Spinal cord (tissue), 10 donors: ENCODE measurements around the gene BCL3. TPM values are rescaled to one million over a fixed set of nuclear protein-coding genes. Genes with fewer than 3 reads are reported as not detected.
"Not testable (repeated sequence)": the region's sequence is repeated elsewhere in the genome, so short reads cannot be mapped to it uniquely, and the experiment has no call there.

ENCODE experiments used
- DNase-seq, 6 donors: peaks; one replicate each; pipeline versions ENCODE4 v3.0.0 to v3.0.0-alpha.2; 2013 to 2015; ENCODE audit warnings: low spot score in 6 of 6, low read depth in 4 of 6
- H3K27ac ChIP-seq: one replicate; pipeline ENCODE4 v1.5.1; 2013; ENCODE audit warnings: low read depth, low read length, control low read depth
- H3K27me3 ChIP-seq: one replicate; pipeline ENCODE4 v1.6.1; 2013; ENCODE audit warnings: low read length; ENCODE audit not compliant: control insufficient read depth, insufficient read depth
- H3K36me3 ChIP-seq: one replicate; pipeline ENCODE4 v1.6.1; 2013; ENCODE audit warnings: low read length; ENCODE audit not compliant: control insufficient read depth, insufficient read depth
- H3K4me1 ChIP-seq: one replicate; pipeline ENCODE4 v1.6.1; 2013; ENCODE audit warnings: low read length; ENCODE audit not compliant: control insufficient read depth, insufficient read depth
- H3K4me3 ChIP-seq: one replicate; pipeline ENCODE4 v1.5.1; 2013; ENCODE audit warnings: low read depth, low read length, control low read depth
- H3K9me3 ChIP-seq: one replicate; pipeline ENCODE4 v1.6.1; 2013; ENCODE audit warnings: low read length; ENCODE audit not compliant: control insufficient read depth, insufficient read depth
- WGBS: methylation state at CpG from one replicate; pipeline ENCODE4 v1.1.5; 2013; ENCODE audit warnings: missing lambda C conversion rate; ENCODE audit not compliant: insufficient coverage; 5-methylcytosine and 5-hydroxymethylcytosine counted together
- polyA plus RNA-seq, 2 donors: library from polyadenylated mRNA; unstranded; fragments of 120-200 nt; gene quantifications; one replicate each; pipeline ENCODE4 v1.2.1, GENCODE V29; 2013; ENCODE audit not compliant: insufficient read length in 2 of 2
- total RNA-seq, 2 donors: library from RNA; depleted of rRNA in 1 of 2; stranded (reverse); fragments of 120-200 nt in 1 of 2; fragments of >200 nt in 1 of 2; gene quantifications; one replicate each; pipeline versions ENCODE4 v1.2.3 to v1.2.4, GENCODE V29; 2013 to 2014
- donor health status: healthy.

Gene BCL3
- total and polyA plus RNA-seq, 4 donors = 1.6 to 9.6 (median 4.8) TPM

DNA sequence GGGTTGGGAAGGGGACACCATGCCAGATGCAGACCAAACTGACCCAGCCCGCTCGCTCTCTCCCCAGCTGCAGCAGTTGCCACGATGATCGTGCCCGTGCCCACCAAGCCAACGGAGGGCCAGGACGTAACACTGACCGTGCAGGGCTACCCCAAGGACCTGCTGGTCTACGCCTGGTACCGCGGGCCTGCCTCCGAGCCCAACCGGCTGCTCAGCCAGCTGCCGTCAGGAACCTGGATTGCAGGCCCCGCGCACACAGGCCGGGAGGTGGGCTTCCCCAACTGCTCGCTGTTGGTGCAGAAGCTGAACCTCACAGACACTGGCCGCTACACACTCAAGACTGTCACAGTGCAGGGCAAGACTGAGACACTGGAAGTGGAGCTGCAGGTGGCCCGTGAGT lies 40.7 kb upstream of the BCL3 start:
- no peak for DNase-seq
- H3K9me3 ChIP-seq = no peaks in the 10 kb centered on the region
- no peak overlapping the region for H3K27ac ChIP-seq
- H3K4me1 ChIP-seq = no peaks in the 10 kb centered on the region
- WGBS = 89% methylated on average over 19 of the region's 20 CpGs
- H3K36me3 ChIP-seq = no peaks in the 10 kb centered on the region
- H3K27me3 ChIP-seq = no peaks in the 10 kb centered on the region
- no peak overlapping the region for H3K4me3 ChIP-seq

DNA sequence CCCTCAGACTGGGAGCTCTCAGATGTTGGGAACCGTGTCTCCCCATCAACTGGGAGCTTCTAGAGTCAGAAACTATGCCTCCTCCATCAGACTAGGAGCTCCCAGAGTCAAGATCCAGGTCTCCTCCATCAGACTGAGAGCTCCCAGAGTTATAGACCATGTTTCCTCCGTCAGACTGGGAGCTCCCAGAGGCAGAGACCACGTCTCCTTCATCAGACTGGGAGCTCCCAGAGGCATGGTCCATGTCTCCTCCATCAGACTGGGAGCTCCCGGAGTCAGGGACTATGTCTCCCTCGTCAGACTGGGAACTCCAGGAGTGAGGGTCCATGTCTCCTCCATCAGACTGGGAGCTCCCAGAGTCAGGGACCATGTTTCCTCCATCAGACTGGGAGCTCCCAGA lies 39.6 kb upstream of the BCL3 start:
- no peaks in the 10 kb centered on the region for H3K36me3 ChIP-seq
- H3K9me3 ChIP-seq = no peaks in the 10 kb centered on the region
- H3K4me1 ChIP-seq = no peaks in the 10 kb centered on the region
- DNase-seq = no peak
- H3K27ac ChIP-seq = no peak overlapping the region
- 72% methylated on average over 5 of the region's 5 CpGs for WGBS
- peaks cover 2% of the 10 kb centered on the region for H3K27me3 ChIP-seq
- no peak overlapping the region for H3K4me3 ChIP-seq

DNA sequence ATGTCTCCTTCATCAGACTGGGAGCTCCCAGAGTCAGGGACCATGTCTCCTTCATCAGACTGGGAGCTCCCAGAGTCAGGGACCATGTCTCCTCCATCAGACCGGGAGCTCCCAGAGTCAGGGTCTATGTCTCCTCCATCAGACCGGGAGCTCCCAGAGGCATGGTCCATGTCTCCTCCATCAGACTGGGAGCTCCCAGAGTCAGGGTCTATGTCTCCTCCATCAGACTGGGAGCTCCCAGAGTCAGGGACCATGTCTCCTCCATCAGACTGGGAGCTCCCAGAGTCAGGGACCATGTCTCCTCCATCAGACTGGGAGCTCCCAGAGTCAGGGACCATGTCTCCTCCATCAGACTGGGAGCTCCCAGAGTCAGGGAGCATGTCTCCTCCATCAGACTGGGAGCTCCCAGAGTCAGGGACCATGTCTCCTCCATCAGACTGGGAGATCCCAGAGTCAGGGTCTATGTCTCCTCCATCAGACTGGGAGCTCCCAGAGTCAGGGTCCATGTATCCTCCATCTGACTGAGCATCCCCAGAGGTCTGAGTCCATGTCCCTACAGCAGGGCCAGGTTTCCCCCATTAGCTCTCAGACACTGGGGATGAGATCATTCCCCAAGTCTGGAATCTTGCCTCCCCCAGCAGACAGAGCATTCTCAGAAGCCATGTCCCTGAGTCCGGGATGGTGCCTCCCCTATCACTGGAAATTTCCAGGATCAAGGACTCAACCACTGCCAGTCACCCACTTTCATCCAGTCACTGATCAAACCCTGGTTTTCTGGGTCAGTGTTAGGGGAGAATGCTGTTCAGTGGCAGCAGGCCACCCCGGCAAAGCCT lies 38.9 kb upstream of the BCL3 start:
- not testable (repeated sequence) for H3K9me3 ChIP-seq, H3K27ac ChIP-seq, H3K4me3 ChIP-seq, H3K4me1 ChIP-seq, DNase-seq, H3K36me3 ChIP-seq, H3K27me3 ChIP-seq
- no CpG with 5 or more reads among the region's 4 CpGs for WGBS

DNA sequence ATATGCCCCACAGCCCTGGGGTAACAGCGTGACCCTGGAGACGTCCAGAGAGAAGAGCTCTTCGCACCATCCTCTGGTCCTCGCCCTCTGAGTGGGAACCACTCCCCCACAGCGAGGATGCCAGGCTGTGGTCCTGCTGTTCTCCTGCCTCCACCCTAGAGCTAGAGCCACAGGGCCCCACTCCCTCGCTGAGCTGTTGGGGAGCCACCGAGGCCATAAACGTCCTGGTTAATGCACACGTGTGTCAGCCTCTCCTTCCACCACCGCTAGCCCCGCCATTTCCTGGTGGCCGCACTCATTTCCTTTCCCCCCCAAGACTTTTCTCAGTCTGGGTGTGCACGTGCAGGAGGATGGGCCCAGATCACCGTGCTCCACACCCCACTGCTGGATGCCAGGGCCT lies 38.0 kb upstream of the BCL3 start:
- no peak overlapping the region for H3K4me3 ChIP-seq
- WGBS = 74% methylated on average over 14 of the region's 14 CpGs

DNA sequence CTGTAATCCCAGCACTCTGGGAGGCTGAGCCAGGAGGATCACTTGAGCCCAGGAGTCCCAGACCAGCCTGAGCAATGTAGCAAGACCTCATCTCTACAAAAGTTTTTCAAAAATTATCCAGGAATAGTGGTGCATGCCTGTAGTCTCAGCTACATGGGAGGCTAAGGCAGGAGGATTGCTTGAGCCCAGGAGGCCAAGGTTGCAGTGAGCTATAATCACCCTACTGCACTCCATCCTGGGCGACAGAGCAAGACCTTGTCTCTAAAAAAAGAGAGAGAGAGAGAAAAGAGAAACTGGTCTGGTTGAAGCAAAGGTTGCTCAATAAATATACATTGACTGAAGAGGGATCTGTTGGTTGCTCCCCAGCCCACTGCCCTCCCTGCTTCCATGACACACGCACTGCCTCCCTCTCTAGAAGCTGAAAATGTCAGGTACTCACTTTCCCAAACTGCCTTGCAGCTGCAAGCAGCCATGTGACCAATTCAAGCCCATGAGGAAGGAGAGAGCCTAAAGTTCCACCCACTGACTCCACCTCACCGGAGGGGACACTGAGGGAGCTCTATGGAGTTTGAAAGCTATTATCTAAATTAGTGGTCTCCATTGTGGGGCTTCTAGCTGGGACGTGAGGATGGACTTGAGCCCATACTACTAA lies 35.5 kb upstream of the BCL3 start:
- WGBS = 33% methylated on average over 1 of the region's 4 CpGs
- no peak overlapping the region for H3K4me3 ChIP-seq
- H3K4me1 ChIP-seq = no peaks in the 10 kb centered on the region
- peak in 1 of 6 donors; percentile 2 for DNase-seq
- no peaks in the 10 kb centered on the region for H3K9me3 ChIP-seq
- H3K27ac ChIP-seq = no peak overlapping the region
- no peaks in the 10 kb centered on the region for H3K36me3 ChIP-seq
- peaks cover 2% of the 10 kb centered on the region for H3K27me3 ChIP-seq

More for the DNA sequence above, 38.0 kb upstream of the BCL3 start:
- H3K36me3 ChIP-seq = no peaks in the 10 kb centered on the region
- H3K4me1 ChIP-seq = no peaks in the 10 kb centered on the region
- H3K27me3 ChIP-seq = peaks cover 2% of the 10 kb centered on the region
- DNase-seq = no peak
- no peaks in the 10 kb centered on the region for H3K9me3 ChIP-seq
- no peak overlapping the region for H3K27ac ChIP-seq

DNA sequence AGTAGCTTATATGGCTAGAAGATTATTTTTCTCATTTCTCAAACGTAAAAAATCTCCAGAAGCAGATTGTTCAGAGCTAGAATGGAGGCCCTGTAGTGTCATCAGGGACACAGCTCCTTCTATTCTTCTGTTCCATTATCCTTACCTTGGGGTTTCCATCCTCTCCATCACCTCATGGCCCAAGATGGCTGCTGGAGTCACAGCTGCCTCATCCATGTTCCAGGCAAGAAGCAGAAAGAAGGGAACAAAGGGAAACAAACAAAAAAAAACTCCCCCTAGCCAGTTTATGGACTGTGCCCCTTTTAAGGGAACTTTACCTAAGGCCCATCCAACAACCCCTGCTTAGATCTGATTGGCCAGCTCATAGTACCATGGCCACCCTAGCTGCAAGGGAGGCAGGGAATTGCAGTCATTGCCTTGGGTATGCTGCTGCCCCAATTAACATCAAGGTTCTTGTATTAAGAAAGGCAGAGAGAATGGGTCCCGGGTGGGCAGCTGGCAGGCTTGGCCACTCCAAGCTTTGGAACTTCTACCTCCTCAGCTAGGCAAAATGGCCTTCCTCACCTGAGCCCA lies 33.8 kb upstream of the BCL3 start:
- Histone ChIP-seq H3K4me1 (peaks cover 12% of the 10 kb centered on the region), H3K4me3 (no peak overlapping the region), H3K27ac (no peak overlapping the region), H3K9me3 (no peaks in the 10 kb centered on the region), H3K27me3 (peaks cover 2% of the 10 kb centered on the region), H3K36me3 (no peaks in the 10 kb centered on the region)
- no peak for DNase-seq
- WGBS = no CpG with 5 or more reads among the region's 2 CpGs

DNA sequence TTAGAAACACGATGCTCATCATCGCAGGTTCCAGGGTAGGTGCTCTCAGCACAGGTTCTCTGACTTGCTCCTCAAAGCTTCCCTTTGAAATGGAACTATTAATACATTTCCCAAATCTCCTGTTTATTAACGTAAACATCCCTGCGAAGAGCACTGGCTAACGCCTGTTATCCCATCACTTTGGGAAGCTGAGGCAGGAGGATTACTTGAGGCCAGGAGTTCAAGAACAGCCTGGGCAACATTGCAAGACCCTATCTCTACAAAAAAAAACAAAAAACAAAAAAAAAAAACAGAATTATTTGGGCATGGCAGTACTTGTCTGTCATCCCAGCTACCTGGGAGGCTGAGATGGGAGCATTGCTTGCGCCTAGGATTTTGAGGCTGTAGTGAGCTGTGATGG lies 30.9 kb upstream of the BCL3 start:
- Histone ChIP-seq H3K27ac (no peak overlapping the region), H3K4me1 (peaks cover 12% of the 10 kb centered on the region), H3K9me3 (no peaks in the 10 kb centered on the region), H3K36me3 (no peaks in the 10 kb centered on the region), H3K27me3 (peaks cover 2% of the 10 kb centered on the region), H3K4me3 (no peak overlapping the region)
- WGBS = 100% methylated on average over 1 of the region's 6 CpGs
- no peak for DNase-seq

DNA sequence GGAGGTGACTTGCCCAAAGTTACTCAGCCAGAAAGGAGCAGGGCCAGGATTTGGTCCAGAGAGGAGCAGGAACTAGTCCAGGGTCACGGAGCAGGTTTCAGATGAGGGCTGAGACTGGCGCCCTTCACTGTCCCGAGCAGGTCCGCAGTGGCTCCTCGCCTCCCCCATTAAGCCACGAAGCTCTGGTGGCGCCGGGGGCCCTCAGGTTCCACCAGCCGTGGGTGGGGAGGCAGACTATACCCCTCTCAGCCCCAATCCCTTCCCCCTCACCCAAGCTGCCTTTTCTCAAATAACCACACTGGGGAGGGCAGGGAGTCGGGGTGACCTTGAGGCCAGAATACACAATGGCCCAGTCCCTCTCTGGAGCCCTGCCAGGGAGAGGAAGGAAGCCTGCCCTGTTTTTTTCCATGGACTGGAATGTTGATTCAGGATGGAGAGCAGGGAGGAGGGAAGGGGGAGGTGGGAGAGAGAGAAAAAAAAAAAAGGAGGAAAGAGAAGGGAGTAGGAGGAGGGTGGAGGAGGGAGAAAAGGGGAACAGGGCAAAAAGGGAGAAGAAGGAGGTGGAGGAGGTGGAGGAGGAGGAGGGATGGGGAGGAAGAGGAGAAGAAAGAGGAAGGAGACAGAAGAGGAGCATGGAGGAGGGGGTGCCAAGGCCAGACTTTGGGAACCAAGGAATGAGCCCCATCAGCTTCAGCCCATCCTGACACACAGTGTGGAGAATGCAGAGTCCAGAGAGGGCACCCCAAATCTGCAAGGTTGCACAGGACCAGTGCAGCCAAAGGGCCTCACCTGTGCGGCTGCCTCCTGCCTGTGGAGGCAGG lies 29.9 kb upstream of the BCL3 start:
- Histone ChIP-seq H3K4me3 (no peak overlapping the region), H3K27ac (peak overlapping the region; percentile 57), H3K36me3 (no peaks in the 10 kb centered on the region), H3K27me3 (no peaks in the 10 kb centered on the region), H3K4me1 (peaks cover 12% of the 10 kb centered on the region), H3K9me3 (no peaks in the 10 kb centered on the region)
- peak in 4 of 6 donors; percentile 12 to 82 (median 45) for DNase-seq
- 49% methylated on average over 3 of the region's 11 CpGs for WGBS

DNA sequence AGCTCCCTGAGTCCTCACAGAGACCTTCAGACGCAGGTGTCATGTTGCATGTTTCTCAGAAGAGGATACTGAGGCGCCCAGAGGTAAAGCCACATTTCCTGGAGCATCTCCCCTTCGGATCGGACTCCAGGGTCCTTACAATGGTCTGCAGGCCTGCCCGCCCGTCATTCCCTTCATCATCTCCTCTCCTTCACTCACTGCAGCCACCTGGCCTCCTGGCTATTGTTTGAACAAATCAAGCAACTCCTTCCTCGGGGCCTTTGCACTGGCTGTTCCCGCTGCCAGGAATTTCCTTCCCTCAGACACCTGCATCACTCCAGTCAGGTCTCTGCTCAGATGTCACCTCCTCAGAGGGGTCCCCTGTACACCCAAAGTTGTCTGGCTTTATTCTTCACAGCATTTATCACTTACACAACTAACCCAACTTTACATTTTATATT lies 29.2 kb upstream of the BCL3 start:
- 89% methylated on average over 8 of the region's 8 CpGs for WGBS

More for the DNA sequence above, 29.2 kb upstream of the BCL3 start:
- Histone ChIP-seq H3K27me3 (no peaks in the 10 kb centered on the region), H3K27ac (no peak overlapping the region), H3K4me3 (no peak overlapping the region), H3K36me3 (no peaks in the 10 kb centered on the region), H3K9me3 (no peaks in the 10 kb centered on the region), H3K4me1 (peaks cover 12% of the 10 kb centered on the region)
- no peak for DNase-seq
